Measurements from ENCODE around the gene ST6GALNAC2. TPM values are rescaled to one million over a fixed set of nuclear protein-coding genes. Genes with fewer than 3 reads are reported as not detected.

The ST6GALNAC2 gene
- total and polyA plus RNA-seq, 7 experiments from 2014 or later = 0.48 to 7.5 (median 0.58) TPM; not detected in 4

DNA sequence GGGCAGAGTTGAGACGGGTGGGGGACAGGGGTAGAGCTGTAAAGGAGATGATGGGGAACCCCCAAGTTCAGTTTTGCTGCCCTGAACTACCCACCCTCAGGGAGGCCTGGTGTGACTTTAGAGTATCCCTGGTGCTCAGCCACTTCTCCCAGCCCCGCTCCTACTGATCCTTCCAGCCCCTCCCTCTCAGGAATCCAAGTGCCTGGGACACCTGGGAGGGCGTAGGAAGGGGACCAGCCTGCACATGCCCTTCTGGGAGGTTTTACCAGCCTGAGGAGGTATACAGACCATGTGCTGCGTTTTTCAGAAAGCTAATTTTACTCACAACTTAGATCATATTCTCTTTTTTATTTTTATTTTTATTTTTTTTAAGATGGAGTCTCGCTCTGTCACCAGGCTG lies 4.1 kb downstream of the ST6GALNAC2 start:
- H3K27ac Mint-ChIP-seq = no peak overlapping the region
- H3K4me3 Mint-ChIP-seq = no peak overlapping the region
- H3K9me3 Mint-ChIP-seq = no peaks in the 10 kb centered on the region
- ATAC-seq = no peak
- Histone ChIP-seq H3K36me3 (ENCODE audit: control insufficient read depth in 2 of 3, insufficient read depth in 3 of 3, low read length in 3 of 3) (no peaks in the 10 kb centered on the region), H3K4me1 (ENCODE audit: control insufficient read depth in 2 of 2, insufficient read depth in 2 of 2, low read length in 2 of 2) (peaks cover 0 to 6% of the 10 kb centered on the region in 2 donors), H3K4me3 (ENCODE audit: low read length) (no peak overlapping the region), H3K27ac (ENCODE audit: low read depth, low read length) (no peak overlapping the region), H3K27me3 (ENCODE audit: control insufficient read depth in 2 of 2, insufficient read depth in 2 of 2, low read length in 2 of 2) (peaks cover 0 to 13% of the 10 kb centered on the region in 2 donors), H3K9me3 (ENCODE audit: control insufficient read depth in 2 of 3, low read length in 3 of 3) (no peaks in the 10 kb centered on the region)
- H3K36me3 Mint-ChIP-seq = no peaks in the 10 kb centered on the region
- POLR2A ChIA-PET = no interaction called here
- no peak for DNase-seq
- peaks cover 15 to 47% (median 19%) of the 10 kb centered on the region in 5 donors for H3K27me3 Mint-ChIP-seq
- peaks cover 0 to 10% (median 4%) of the 10 kb centered on the region in 7 donors for H3K4me1 Mint-ChIP-seq
- CTCF ChIA-PET = no interaction called here
- intact Hi-C loops (cut with micrococcal nuclease) = no loop called here

- no peak overlapping the region for H3K4me3 Mint-ChIP-seq
- Histone ChIP-seq H3K4me3 (ENCODE audit: low read length) (no peak overlapping the region), H3K4me1 (ENCODE audit: control insufficient read depth in 2 of 2, insufficient read depth in 2 of 2, low read length in 2 of 2) (no peaks in the 10 kb centered on the region), H3K36me3 (ENCODE audit: control insufficient read depth in 2 of 3, insufficient read depth in 3 of 3, low read length in 3 of 3) (no peaks in the 10 kb centered on the region), H3K27me3 (ENCODE audit: control insufficient read depth in 2 of 2, insufficient read depth in 2 of 2, low read length in 2 of 2) (no peaks in the 10 kb centered on the region), H3K27ac (ENCODE audit: low read depth, low read length) (no peak overlapping the region), H3K9me3 (ENCODE audit: control insufficient read depth in 2 of 3, low read length in 3 of 3) (no peaks in the 10 kb centered on the region)
- ChIA-PET POLR2A (interaction anchor here (0.6 kb wide), 1 partner anchor 25 kb away, joined by 4 read pairs; no protein-coding TSS in a partner anchor), CTCF (no interaction called here)
- DNase-seq = no peak
- H3K36me3 Mint-ChIP-seq = no peaks in the 10 kb centered on the region
- peak; percentile 49 for ATAC-seq
- H3K9me3 Mint-ChIP-seq = no peaks in the 10 kb centered on the region
- H3K27ac Mint-ChIP-seq = no peak overlapping the region
- H3K27me3 Mint-ChIP-seq = peaks cover 9 to 31% (median 13%) of the 10 kb centered on the region in 5 donors
- H3K4me1 Mint-ChIP-seq = peaks cover 0 to 7% (median 0%) of the 10 kb centered on the region in 7 donors
- intact Hi-C loops (cut with micrococcal nuclease) = no loop called here
These were observed 6.4 kb downstream of the ST6GALNAC2 start for GRCh38 chr17:76579281-76579680.

DNA sequence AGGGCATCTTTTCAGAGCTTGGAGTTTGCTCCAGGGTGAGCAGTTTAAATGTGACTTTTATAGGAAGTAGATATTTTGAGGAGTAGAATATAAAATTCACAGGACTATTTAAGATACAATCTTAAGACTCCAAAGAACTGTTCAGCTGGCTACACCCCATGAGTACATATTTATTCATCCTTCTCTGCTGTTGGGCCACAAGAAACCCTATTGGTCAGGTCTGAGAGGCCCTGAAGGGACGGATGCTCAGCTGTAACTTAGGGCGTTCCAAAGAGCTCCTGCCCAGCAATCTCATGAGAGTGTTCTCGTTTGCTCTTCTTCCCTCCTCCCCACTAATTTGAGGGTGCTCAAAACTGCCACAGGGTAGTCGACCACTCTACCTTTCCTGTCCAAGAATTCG lies 7.3 kb downstream of the ST6GALNAC2 start:
- Mint-ChIP-seq H3K4me3 (no peak overlapping the region), H3K9me3 (no peaks in the 10 kb centered on the region), H3K27ac (no peak overlapping the region), H3K4me1 (peaks cover 0 to 7% (median 0%) of the 10 kb centered on the region in 7 donors), H3K27me3 (peaks cover 6 to 22% (median 7%) of the 10 kb centered on the region in 5 donors), H3K36me3 (no peaks in the 10 kb centered on the region)
- ChIA-PET CTCF (interaction anchor here (0.9 kb wide), 1 partner anchor 103 kb away, joined by 4 read pairs; no protein-coding TSS in a partner anchor), POLR2A (no interaction called here)
- ATAC-seq (no peak), DNase-seq (no peak)
- Histone ChIP-seq H3K36me3 (ENCODE audit: control insufficient read depth in 2 of 3, insufficient read depth in 3 of 3, low read length in 3 of 3) (no peaks in the 10 kb centered on the region), H3K27me3 (ENCODE audit: control insufficient read depth in 2 of 2, insufficient read depth in 2 of 2, low read length in 2 of 2) (no peaks in the 10 kb centered on the region), H3K27ac (ENCODE audit: low read depth, low read length) (no peak overlapping the region), H3K9me3 (ENCODE audit: control insufficient read depth in 2 of 3, low read length in 3 of 3) (no peaks in the 10 kb centered on the region), H3K4me3 (ENCODE audit: low read length) (no peak overlapping the region), H3K4me1 (ENCODE audit: control insufficient read depth in 2 of 2, insufficient read depth in 2 of 2, low read length in 2 of 2) (no peaks in the 10 kb centered on the region)
- intact Hi-C loops (cut with micrococcal nuclease) = no loop called here

- ATAC-seq (no peak), DNase-seq (no peak)
- Mint-ChIP-seq H3K9me3 (no peaks in the 10 kb centered on the region), H3K36me3 (no peaks in the 10 kb centered on the region), H3K27me3 (peaks cover 4 to 17% (median 5%) of the 10 kb centered on the region in 5 donors), H3K4me3 (no peak overlapping the region), H3K4me1 (peaks cover 0 to 7% (median 0%) of the 10 kb centered on the region in 7 donors), H3K27ac (no peak overlapping the region)
- intact Hi-C loops (cut with micrococcal nuclease) = no loop called here
- no peaks in the 10 kb centered on the region for H3K4me1 ChIP-seq (ENCODE audit: control insufficient read depth in 2 of 2, insufficient read depth in 2 of 2, low read length in 2 of 2)
- H3K27ac ChIP-seq (ENCODE audit: low read depth, low read length) = no peak overlapping the region
- CTCF ChIA-PET = interaction anchor here (0.9 kb wide), 1 partner anchor 104 kb away, joined by 4 read pairs; no protein-coding TSS in a partner anchor
- no peaks in the 10 kb centered on the region for H3K9me3 ChIP-seq (ENCODE audit: control insufficient read depth in 2 of 3, low read length in 3 of 3)
- H3K27me3 ChIP-seq (ENCODE audit: control insufficient read depth in 2 of 2, insufficient read depth in 2 of 2, low read length in 2 of 2) = no peaks in the 10 kb centered on the region
- no peaks in the 10 kb centered on the region for H3K36me3 ChIP-seq (ENCODE audit: control insufficient read depth in 2 of 3, insufficient read depth in 3 of 3, low read length in 3 of 3)
- POLR2A ChIA-PET = no interaction called here
- no peak overlapping the region for H3K4me3 ChIP-seq (ENCODE audit: low read length)
These were observed 7.8 kb downstream of the ST6GALNAC2 start for GRCh38 chr17:76577876-76578275.

DNA sequence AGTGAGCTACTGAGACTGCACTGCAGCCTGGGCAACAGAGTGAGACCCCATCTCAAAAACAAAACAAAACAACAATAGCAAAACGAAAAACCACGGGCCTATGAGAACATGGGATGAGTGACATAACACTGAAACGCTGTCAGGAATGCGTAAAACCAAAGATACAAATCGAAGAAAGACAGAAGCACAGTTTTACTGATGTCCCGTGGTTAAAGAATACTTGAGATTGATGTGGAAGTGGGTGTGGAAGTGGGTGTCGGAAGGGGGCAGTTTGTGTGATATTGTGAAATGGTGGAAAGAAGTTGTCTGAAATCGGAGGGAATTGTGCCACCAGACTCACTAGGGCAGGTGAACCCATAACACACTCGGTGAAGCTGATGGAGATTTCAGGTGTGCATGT lies 9.5 kb downstream of the ST6GALNAC2 start:
- Mint-ChIP-seq H3K4me1 (peaks cover 0 to 7% (median 0%) of the 10 kb centered on the region in 7 donors), H3K27me3 (peaks cover 0 to 8% (median 0%) of the 10 kb centered on the region in 5 donors), H3K27ac (no peak overlapping the region), H3K9me3 (no peaks in the 10 kb centered on the region), H3K36me3 (no peaks in the 10 kb centered on the region), H3K4me3 (no peak overlapping the region)
- ChIA-PET CTCF (no interaction called here), POLR2A (no interaction called here)
- Histone ChIP-seq H3K9me3 (ENCODE audit: control insufficient read depth in 2 of 3, low read length in 3 of 3) (no peaks in the 10 kb centered on the region), H3K4me3 (ENCODE audit: low read length) (no peak overlapping the region), H3K4me1 (ENCODE audit: control insufficient read depth in 2 of 2, insufficient read depth in 2 of 2, low read length in 2 of 2) (no peaks in the 10 kb centered on the region), H3K27me3 (ENCODE audit: control insufficient read depth in 2 of 2, insufficient read depth in 2 of 2, low read length in 2 of 2) (no peaks in the 10 kb centered on the region), H3K27ac (ENCODE audit: low read depth, low read length) (no peak overlapping the region), H3K36me3 (ENCODE audit: control insufficient read depth in 2 of 3, insufficient read depth in 3 of 3, low read length in 3 of 3) (no peaks in the 10 kb centered on the region)
- intact Hi-C loops (cut with micrococcal nuclease) = no loop called here
- DNase-seq (no peak), ATAC-seq (no peak)

DNA sequence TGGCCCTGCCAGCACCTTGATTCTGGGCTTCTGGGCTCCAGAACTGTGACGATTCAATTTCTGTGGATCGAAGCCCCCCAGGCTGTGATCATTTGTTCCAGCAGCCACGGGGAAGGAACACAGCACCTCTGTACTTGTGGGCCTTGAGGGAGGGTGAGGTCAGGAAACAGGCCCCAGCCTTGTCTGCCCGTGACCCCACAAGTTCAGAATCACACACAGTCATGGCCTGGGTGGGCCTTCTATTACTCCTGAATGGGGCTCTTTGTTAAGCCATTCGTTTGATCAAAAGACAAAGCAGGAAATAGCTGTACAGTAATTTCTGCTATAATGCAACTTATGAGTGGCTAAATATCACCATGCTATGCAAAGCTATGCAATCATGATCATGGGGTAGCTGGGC lies 10.1 kb downstream of the ST6GALNAC2 start:
- POLR2A ChIA-PET = no interaction called here
- Mint-ChIP-seq H3K4me1 (peaks cover 0 to 7% (median 0%) of the 10 kb centered on the region in 7 donors), H3K27me3 (peaks cover 0 to 6% (median 0%) of the 10 kb centered on the region in 5 donors), H3K36me3 (no peaks in the 10 kb centered on the region), H3K9me3 (no peaks in the 10 kb centered on the region), H3K4me3 (no peak overlapping the region), H3K27ac (no peak overlapping the region)
- Histone ChIP-seq H3K4me1 (ENCODE audit: control insufficient read depth in 2 of 2, insufficient read depth in 2 of 2, low read length in 2 of 2) (no peaks in the 10 kb centered on the region), H3K27me3 (ENCODE audit: control insufficient read depth in 2 of 2, insufficient read depth in 2 of 2, low read length in 2 of 2) (no peaks in the 10 kb centered on the region), H3K9me3 (ENCODE audit: control insufficient read depth in 2 of 3, low read length in 3 of 3) (no peaks in the 10 kb centered on the region), H3K27ac (ENCODE audit: low read depth, low read length) (no peak overlapping the region), H3K4me3 (ENCODE audit: low read length) (no peak overlapping the region), H3K36me3 (ENCODE audit: control insufficient read depth in 2 of 3, insufficient read depth in 3 of 3, low read length in 3 of 3) (no peaks in the 10 kb centered on the region)
- CTCF ChIA-PET = no interaction called here
- ATAC-seq (no peak), DNase-seq (no peak)
- intact Hi-C loops (cut with micrococcal nuclease) = no loop called here

- H3K36me3 ChIP-seq (ENCODE audit: control insufficient read depth in 2 of 3, insufficient read depth in 3 of 3, low read length in 3 of 3) = no peaks in the 10 kb centered on the region
- H3K27ac ChIP-seq (ENCODE audit: low read depth, low read length) = no peak overlapping the region
- Mint-ChIP-seq H3K4me1 (peaks cover 0 to 2% (median 0%) of the 10 kb centered on the region in 7 donors), H3K4me3 (no peak overlapping the region), H3K27me3 (no peaks in the 10 kb centered on the region), H3K27ac (no peak overlapping the region), H3K36me3 (no peaks in the 10 kb centered on the region), H3K9me3 (no peaks in the 10 kb centered on the region)
- no peaks in the 10 kb centered on the region for H3K4me1 ChIP-seq (ENCODE audit: control insufficient read depth in 2 of 2, insufficient read depth in 2 of 2, low read length in 2 of 2)
- H3K4me3 ChIP-seq (ENCODE audit: low read length) = no peak overlapping the region
- POLR2A ChIA-PET = no interaction called here
- intact Hi-C loops (cut with micrococcal nuclease) = no loop called here
- ATAC-seq = no peak
- H3K27me3 ChIP-seq (ENCODE audit: control insufficient read depth in 2 of 2, insufficient read depth in 2 of 2, low read length in 2 of 2) = no peaks in the 10 kb centered on the region
- CTCF ChIA-PET = no interaction called here
- H3K9me3 ChIP-seq (ENCODE audit: control insufficient read depth in 2 of 3, low read length in 3 of 3) = no peaks in the 10 kb centered on the region
- no peak for DNase-seq
These were observed 11.5 kb downstream of the ST6GALNAC2 start for GRCh38 chr17:76574166-76574565.
